NCI-H460 (cell line): ENCODE results near the gene ZFAND3. TPM values are rescaled to one million over a fixed set of nuclear protein-coding genes. Genes with fewer than 3 reads are reported as not detected.

ENCODE experiments used
- DNase-seq: peaks from one replicate; pipeline ENCODE4 v3.0.0-alpha.2; 2016; ENCODE audit warnings: low read depth; ENCODE audit errors: extremely low read depth
- total RNA-seq: library from RNA; depleted of rRNA; stranded (reverse); fragments of >200 nt; shearing (Covaris generic); gene quantifications from 2 replicates; pipeline ENCODE4 v1.2.3, GENCODE V29; 2014

Gene ZFAND3
- total RNA-seq, 1 experiment from 2014 or later = 14.7 TPM

GRCh38 chr6:37794825-37795224, 24.7 kb upstream of the ZFAND3 start:
- DNase-seq = no peak

DNA sequence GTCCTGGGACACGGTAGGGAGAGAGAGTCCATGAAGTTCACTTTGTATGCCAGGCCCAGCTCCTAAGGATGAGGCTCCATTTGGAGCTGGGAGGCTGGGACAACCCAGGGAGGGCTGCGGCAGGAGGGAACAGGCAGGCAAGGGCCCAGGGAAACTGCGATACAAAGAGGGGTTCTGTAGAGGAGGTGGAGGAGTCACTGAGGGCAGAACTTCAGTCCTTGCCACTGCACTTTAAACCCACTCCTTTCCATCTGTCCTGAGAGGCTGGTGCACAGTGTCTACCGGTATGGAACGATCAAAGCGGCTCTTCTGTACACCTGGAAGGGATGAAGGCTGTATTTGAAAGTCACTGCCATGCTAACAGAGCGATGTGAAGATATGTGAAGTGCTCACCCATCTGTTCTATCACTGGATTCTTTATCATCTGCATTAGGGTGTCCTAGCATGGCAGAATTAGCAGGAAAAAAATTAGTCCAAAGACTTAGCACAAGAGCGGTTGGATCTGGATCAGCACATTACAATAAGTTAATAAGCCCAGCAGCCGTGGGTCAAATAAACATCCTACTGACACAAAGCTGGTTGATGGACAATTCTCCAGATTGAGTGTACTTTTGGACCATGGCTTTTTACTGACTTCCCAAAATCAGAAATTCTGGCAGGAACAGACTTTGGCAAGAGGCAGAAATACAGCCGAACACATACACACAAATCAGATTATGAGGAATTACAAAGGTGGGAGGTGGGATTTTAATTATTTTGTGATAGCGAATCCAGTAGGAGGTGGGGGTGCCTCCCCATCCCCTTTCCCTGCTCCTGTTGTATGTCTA, 20.9 kb upstream of the ZFAND3 start:
- DNase-seq = no peak

GRCh38 chr6:37799263-37799644, 20.3 kb upstream of the ZFAND3 start:
- DNase-seq = no peak

GRCh38 chr6:37800703-37801604, 18.6 kb upstream of the ZFAND3 start:
- no peak for DNase-seq

- no peak for DNase-seq
These were observed 18.0 kb upstream of the ZFAND3 start for GRCh38 chr6:37801605-37801940.

GRCh38 chr6:37802810-37803209, 16.7 kb upstream of the ZFAND3 start:
- DNase-seq = no peak

GRCh38 chr6:37804586-37804985, 14.9 kb upstream of the ZFAND3 start:
- no peak for DNase-seq

- DNase-seq = no peak
These were observed 13.3 kb upstream of the ZFAND3 start for GRCh38 chr6:37806213-37806612.

DNA sequence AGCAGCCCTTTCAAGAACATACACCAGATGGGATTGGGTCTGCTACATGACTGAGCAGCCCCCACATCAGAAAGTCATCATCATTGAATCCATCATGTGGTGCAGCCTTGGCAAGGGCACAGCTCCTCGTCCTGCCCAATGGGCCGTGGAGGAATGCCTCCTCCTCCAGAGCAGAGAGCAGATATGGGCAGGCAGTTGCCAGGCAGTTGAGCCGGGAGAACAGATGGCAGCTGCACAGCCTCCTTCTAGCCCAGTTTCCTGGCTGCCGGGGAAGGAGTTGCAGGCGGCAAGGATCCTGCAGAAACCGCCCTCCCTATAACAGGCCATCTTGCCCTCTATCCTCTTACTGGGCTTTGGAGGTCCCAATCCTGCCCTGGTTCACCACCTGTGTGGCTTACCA, 11.9 kb upstream of the ZFAND3 start:
- DNase-seq = no peak

GRCh38 chr6:37809197-37809543, 10.4 kb upstream of the ZFAND3 start:
- DNase-seq = no peak

DNA sequence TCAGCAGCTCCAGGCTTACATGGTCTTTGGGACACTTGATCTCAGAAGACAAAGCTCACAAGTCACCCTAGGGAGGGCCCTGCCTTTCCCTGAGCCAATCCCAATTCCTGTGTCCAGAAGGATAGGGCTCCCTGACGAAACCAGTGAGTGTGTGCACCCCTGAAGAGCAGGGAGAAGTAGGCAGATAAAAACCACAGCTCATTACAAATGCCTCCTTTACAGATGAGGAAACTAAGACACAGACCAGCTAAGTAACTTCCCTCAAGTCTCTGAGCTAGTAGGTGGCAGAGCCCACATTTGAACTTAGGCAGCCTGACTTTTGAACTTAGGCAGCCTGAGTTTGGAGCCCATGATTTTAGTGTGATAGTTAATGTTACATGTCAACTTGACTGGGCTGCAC, 6.7 kb upstream of the ZFAND3 start:
- no peak for DNase-seq

DNA sequence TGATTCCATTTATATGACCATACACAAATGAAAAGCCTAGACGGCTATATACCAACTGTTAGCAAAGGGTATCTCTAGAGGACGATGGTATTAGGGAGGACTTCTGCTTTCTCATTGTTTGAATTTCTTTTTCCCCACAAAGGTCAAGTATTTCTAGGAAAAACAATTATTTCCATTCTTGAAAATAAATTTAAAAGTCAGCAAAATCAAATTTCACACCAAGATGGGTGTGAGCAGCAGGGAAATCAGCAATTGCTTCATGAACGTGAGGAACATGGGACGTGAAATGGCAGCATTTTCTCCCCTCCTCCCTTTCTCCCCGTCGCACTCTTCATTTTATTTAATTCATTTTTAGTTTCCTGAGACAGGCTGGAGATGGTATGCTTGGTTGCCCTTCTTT, 5.2 kb upstream of the ZFAND3 start:
- DNase-seq = no peak

- DNase-seq = no peak
These were observed 2.7 kb upstream of the ZFAND3 start for GRCh38 chr6:37816599-37817375.

- DNase-seq = peak; percentile 92
These were observed 871 bp upstream of the ZFAND3 start for GRCh38 chr6:37818536-37819176.

GRCh38 chr6:37819802-37820717, 533 bp downstream of the ZFAND3 start:
- DNase-seq = peak; percentile 52

DNA sequence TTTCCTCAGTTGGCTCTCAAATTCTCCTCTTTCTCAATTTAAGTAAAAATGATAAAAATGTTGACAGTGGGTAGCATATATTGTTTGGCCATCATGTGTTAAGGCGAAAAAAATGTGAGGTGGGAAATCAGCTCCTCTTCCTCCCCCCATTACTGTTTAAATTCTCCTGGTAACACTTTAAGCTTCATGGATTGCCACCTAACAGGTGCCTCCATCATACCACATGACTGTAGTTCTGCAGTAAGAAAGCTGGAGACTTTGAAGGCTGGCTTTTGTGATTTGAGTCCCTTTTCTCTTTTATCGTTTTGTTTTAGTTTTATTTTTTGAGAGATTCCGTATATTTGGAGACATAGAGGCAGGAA, 1.2 kb downstream of the ZFAND3 start:
- DNase-seq = no peak

- DNase-seq = no peak
These were observed 1.9 kb downstream of the ZFAND3 start for GRCh38 chr6:37821446-37821845.

- no peak for DNase-seq
These were observed 3.5 kb downstream of the ZFAND3 start for GRCh38 chr6:37822851-37823682.

GRCh38 chr6:37824170-37824569, 4.6 kb downstream of the ZFAND3 start:
- DNase-seq = no peak
